NCI-H2227 treated with DMSO at 0.1 percent for 48 hours (cell line): ENCODE measurements around the gene FREM2.

Experiments used
- DNase-seq: peaks from one replicate; lab custom pipeline; 2025; lab: John Stamatoyannopoulos, UW

FREM2 gene

GRCh38 chr13:38686577-38687245, at the start of gene FREM2:
Gene FREM2 (plus strand): TSS chr13:38687077. CDS start chr13:38687345, 268 bp downstream.
- peak; percentile 76 for DNase-seq

GRCh38 chr13:38637576-38637975, 49.3 kb upstream of the FREM2 start:
- no peak for DNase-seq

- no peak for DNase-seq
Observed at GRCh38 chr13:38641164-38641948, 45.5 kb upstream of the FREM2 start.

GRCh38 chr13:38647312-38647711, 39.6 kb upstream of the FREM2 start:
- no peak for DNase-seq

- no peak for DNase-seq
Observed at GRCh38 chr13:38648912-38649311, 38.0 kb upstream of the FREM2 start.

- no peak for DNase-seq
Observed at GRCh38 chr13:38656699-38657098, 30.2 kb upstream of the FREM2 start.

GRCh38 chr13:38657191-38657590, 29.7 kb upstream of the FREM2 start:
- no peak for DNase-seq

DNA sequence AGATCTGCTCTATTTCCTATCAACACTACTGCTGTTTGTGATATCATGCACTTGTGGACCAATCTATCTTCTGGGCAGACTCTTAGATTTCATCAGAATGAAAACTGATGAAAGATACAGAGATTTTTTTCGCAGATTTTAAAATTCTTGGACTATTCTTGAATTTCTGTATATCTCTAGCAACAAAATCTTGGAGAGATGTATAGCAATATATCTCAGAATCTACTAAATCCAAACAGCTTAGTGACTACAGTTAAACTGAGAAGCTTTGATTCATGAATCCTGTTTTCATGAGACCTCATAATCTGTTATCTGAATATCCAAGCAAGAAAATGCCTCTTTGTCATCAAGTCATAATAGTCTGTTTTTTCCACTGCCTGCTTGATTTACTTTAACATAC, 28.0 kb upstream of the FREM2 start:
- no peak for DNase-seq

- DNase-seq = no peak
Observed at GRCh38 chr13:38661010-38661675, 25.7 kb upstream of the FREM2 start.

- DNase-seq = no peak
Observed at GRCh38 chr13:38662362-38662761, 24.5 kb upstream of the FREM2 start.

GRCh38 chr13:38664906-38665305, 22.0 kb upstream of the FREM2 start:
- DNase-seq = no peak

DNA sequence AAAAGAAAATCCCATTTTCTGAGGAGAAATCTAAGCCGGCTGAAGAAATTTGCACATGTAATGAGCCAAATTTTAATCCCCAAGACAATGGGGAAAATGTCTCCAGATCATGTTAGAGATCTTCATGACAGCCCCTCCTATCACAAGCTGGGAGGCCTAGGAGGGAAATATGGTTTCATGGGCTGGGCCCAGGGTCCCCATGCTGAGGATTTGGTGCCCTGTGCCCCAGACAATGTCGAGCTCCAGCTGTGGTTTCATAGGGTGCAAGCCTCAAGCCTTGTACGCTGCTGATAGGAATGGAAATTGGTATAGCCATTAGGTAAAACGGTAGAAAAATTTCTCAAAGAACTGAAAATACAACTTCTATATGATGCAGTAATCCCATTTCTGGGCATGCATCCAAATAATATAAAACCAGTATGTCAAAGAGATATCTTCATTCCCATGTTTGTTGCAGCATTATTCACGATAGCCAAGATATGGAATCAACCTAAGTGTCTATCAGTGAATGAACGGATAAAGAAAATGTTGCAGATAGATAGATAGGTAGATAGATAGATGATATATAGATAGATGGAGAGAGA, 19.3 kb upstream of the FREM2 start:
- DNase-seq = no peak

GRCh38 chr13:38669234-38669964, 17.5 kb upstream of the FREM2 start:
- DNase-seq = no peak

- DNase-seq = no peak
Observed at GRCh38 chr13:38670627-38671026, 16.2 kb upstream of the FREM2 start.

- DNase-seq = no peak
Observed at GRCh38 chr13:38671980-38672379, 14.9 kb upstream of the FREM2 start.

DNA sequence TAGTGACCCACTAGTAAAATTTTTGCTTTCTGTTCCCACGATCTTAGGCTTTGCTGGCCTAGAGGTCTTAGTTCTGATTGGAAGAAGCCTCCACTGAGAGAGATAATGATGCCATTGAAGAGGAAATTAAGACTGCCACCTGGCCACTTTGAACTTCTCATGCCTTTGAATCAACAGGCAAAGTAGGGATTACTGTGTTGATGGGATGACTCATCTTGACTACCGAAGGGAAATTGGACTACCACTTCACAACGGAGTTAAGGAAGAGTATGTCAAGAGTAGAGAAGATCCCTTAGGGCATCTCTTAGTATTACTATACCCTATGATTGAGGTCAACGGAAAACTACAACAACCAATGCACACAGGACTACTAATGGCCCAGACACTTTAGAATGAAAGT, 12.7 kb upstream of the FREM2 start:
- DNase-seq = no peak

- DNase-seq = no peak
Observed at GRCh38 chr13:38680912-38681311, 6.0 kb upstream of the FREM2 start.

GRCh38 chr13:38684714-38685113, 2.2 kb upstream of the FREM2 start:
- no peak for DNase-seq

DNA sequence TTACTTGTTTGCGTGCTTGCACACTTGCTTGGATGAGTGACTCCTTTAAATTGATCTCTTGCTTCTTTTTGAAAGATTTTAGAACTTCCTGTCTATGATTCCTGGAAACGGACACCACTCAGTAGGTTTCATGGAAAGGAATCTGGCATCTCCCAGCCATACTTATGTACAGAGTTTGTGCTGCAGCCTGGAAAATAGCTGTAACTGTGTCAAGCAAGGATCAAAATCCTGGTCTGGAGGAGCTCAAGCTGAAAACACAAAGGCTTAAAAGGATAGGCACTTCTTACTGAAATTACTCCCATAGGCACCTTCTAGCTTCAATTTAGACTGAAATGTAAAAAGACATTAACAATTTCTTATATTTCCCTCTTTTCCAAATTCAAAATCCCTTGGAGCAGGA, 1.4 kb upstream of the FREM2 start:
- DNase-seq = no peak

DNA sequence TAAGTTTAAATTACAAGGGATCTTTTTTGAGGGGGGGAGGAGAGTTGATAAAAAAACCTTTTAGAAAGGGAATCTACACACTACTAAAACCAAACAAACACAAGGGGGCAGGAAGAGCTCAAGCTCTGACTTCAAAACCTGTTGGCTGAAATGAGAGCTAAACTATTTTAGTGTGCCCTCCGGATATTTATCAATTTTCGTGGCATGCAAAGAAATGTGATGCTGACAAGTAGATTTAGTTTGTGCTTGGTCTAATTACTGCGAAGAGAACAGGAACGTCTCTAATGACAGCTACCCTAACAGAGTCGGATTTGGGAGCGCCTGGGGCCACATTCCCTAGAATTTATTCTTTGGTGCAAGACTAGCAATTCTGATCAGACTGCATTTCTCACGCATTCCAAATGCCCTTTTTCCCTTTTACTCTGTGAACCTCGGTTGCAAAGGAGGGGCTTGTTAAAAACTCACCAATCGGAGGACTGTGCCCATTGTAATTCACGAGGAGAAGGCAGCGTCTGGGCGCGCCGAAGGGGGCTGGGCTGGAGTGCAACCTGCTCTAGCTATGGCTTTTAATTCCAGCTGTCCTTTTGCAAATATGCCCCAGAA, 802 bp upstream of the FREM2 start:
- peak; percentile 29 for DNase-seq
